Measurements from ENCODE around the gene LINGO4. TPM values are rescaled to one million over a fixed set of nuclear protein-coding genes. Genes with fewer than 3 reads are reported as not detected.

Gene LINGO4
- total RNA-seq, 1 experiment from 2014 or later, result not detected

DNA sequence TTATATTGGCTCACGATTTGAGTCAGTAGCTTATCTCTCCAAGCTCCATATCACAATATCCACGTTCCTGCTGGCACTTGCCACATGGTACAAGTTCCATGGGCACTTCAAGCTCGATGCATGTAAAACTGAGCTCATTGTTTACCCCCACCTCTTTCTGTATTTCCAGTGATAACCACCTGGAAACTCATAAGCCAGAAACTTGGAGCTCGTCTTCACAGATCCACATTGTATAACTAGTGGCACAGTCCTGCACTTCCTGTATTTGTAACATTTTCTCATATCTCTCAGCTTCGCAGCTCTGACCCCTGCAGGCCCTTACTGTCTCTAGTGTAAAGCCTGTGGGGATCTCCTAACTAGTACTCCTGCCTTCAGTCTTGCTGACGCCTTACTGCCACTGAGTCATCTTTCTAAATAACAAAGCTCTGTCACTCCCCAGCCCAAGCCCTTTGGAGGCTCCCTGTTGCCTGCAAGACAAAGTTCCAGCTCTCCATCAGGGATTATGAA lies 40.9 kb upstream of the LINGO4 start:
- no peaks in the 10 kb centered on the region for H3K9me3 Mint-ChIP-seq (ENCODE audit: unreplicated experiment)
- Histone ChIP-seq H3K36me3 (ENCODE audit: control insufficient read depth, insufficient read depth, low read length) (no peaks in the 10 kb centered on the region), H3K9me3 (no peaks in the 10 kb centered on the region), H3K4me3 (ENCODE audit: low read depth, low read length) (no peak overlapping the region), H3K4me1 (no peaks in the 10 kb centered on the region), H3K27me3 (replicated peaks; ENCODE audit: control insufficient read depth, insufficient read depth, low read length) (no peaks in the 10 kb centered on the region)
- no peaks in the 10 kb centered on the region for H3K36me3 Mint-ChIP-seq (ENCODE audit: insufficient read depth, unreplicated experiment)
- POLR2A ChIA-PET, result interaction anchor here (1.2 kb wide), 1 partner anchor 63 kb away, joined by 3 read pairs; no protein-coding TSS in a partner anchor
- no TSS peak for BruUV-seq (replicated peaks)
- H3K4me3 Mint-ChIP-seq (ENCODE audit: unreplicated experiment), result no peak overlapping the region
- intact Hi-C loops (cut with micrococcal nuclease; ENCODE audit: unreplicated experiment), result no loop called here
- CTCF ChIA-PET, result no interaction called here
- no peaks in the 10 kb centered on the region for H3K4me1 Mint-ChIP-seq (ENCODE audit: low read depth, unreplicated experiment)
- no peak for DNase-seq
- H3K27ac Mint-ChIP-seq (ENCODE audit: unreplicated experiment), result no peak overlapping the region
- H3K27me3 Mint-ChIP-seq (ENCODE audit: insufficient read depth, unreplicated experiment), result peaks cover 3% of the 10 kb centered on the region
- TF ChIP-seq, protein P1, sequence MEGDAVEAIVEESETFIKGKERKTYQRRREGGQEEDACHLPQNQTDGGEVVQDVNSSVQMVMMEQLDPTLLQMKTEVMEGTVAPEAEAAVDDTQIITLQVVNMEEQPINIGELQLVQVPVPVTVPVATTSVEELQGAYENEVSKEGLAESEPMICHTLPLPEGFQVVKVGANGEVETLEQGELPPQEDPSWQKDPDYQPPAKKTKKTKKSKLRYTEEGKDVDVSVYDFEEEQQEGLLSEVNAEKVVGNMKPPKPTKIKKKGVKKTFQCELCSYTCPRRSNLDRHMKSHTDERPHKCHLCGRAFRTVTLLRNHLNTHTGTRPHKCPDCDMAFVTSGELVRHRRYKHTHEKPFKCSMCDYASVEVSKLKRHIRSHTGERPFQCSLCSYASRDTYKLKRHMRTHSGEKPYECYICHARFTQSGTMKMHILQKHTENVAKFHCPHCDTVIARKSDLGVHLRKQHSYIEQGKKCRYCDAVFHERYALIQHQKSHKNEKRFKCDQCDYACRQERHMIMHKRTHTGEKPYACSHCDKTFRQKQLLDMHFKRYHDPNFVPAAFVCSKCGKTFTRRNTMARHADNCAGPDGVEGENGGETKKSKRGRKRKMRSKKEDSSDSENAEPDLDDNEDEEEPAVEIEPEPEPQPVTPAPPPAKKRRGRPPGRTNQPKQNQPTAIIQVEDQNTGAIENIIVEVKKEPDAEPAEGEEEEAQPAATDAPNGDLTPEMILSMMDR (IDR thresholded peaks at IDR 0.05; ENCODE audit: insufficient read depth in 1 of 2, low read depth in 1 of 2, low read length in 1 of 2, severe bottlenecking in 1 of 2, unreplicated experiment in 1 of 2), result peak in 1 of 2 experiments; percentile 20

DNA sequence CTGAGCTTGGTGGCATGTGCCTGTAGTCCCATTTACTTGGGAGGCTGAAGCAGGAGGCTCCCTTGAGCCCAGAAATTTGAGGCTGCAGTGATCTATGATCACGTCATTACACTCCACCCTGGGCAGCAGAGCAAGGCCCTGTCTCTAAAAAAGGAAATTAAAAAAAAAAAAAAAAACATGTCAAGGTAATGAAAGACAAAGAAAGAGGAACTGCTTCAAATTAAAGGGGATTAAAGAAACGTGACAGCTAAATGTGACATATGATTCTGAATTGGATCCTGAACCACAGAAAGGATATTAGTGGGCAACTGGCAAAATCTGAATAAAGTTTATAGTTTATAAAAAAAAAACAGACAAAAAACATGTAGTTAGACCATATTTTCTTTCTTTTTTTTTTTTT lies 38.2 kb upstream of the LINGO4 start:
- no peak overlapping the region for H3K4me3 Mint-ChIP-seq (ENCODE audit: unreplicated experiment)
- no peak for DNase-seq
- Histone ChIP-seq H3K4me3 (ENCODE audit: low read depth, low read length) (no peak overlapping the region), H3K27me3 (replicated peaks; ENCODE audit: control insufficient read depth, insufficient read depth, low read length) (no peaks in the 10 kb centered on the region), H3K36me3 (ENCODE audit: control insufficient read depth, insufficient read depth, low read length) (no peaks in the 10 kb centered on the region; the same call in 1 of the 2 replicates), H3K4me1 (no peaks in the 10 kb centered on the region; the same call in 1 of the 2 replicates), H3K9me3 (no peaks in the 10 kb centered on the region)
- peaks cover 8% of the 10 kb centered on the region for H3K36me3 Mint-ChIP-seq (ENCODE audit: insufficient read depth, unreplicated experiment)
- ChIA-PET CTCF (interaction anchor here (0.6 kb wide), 1 partner anchor 249 kb away, joined by 3 read pairs; no protein-coding TSS in a partner anchor), POLR2A (no interaction called here)
- intact Hi-C loops (cut with micrococcal nuclease; ENCODE audit: unreplicated experiment), result no loop called here
- TF ChIP-seq, protein P1 (IDR thresholded peaks at IDR 0.05; ENCODE audit: insufficient read depth in 1 of 2, low read depth in 1 of 2, low read length in 1 of 2, severe bottlenecking in 1 of 2, unreplicated experiment in 1 of 2), result no peak
- H3K4me1 Mint-ChIP-seq (ENCODE audit: low read depth, unreplicated experiment), result peaks cover 7% of the 10 kb centered on the region
- H3K9me3 Mint-ChIP-seq (ENCODE audit: unreplicated experiment), result no peaks in the 10 kb centered on the region
- BruUV-seq (replicated peaks), result no TSS peak
- no peak overlapping the region for H3K27ac Mint-ChIP-seq (ENCODE audit: unreplicated experiment)
- peaks cover 3% of the 10 kb centered on the region for H3K27me3 Mint-ChIP-seq (ENCODE audit: insufficient read depth, unreplicated experiment)

GRCh38 chr1:151841141-151841540 lies 35.9 kb upstream of the LINGO4 start:
- no peak overlapping the region for H3K27ac Mint-ChIP-seq (ENCODE audit: unreplicated experiment)
- TF ChIP-seq, protein P1 (IDR thresholded peaks at IDR 0.05; ENCODE audit: insufficient read depth in 1 of 2, low read depth in 1 of 2, low read length in 1 of 2, severe bottlenecking in 1 of 2, unreplicated experiment in 1 of 2), result no peak
- Histone ChIP-seq H3K9me3 (no peaks in the 10 kb centered on the region), H3K4me1 (peaks cover 7% of the 10 kb centered on the region), H3K4me3 (ENCODE audit: low read depth, low read length) (no peak overlapping the region), H3K27me3 (replicated peaks; ENCODE audit: control insufficient read depth, insufficient read depth, low read length) (no peaks in the 10 kb centered on the region), H3K36me3 (ENCODE audit: control insufficient read depth, insufficient read depth, low read length) (no peaks in the 10 kb centered on the region; the same call in 1 of the 2 replicates)
- peaks cover 15% of the 10 kb centered on the region for H3K36me3 Mint-ChIP-seq (ENCODE audit: insufficient read depth, unreplicated experiment)
- DNase-seq, result no peak
- H3K4me1 Mint-ChIP-seq (ENCODE audit: low read depth, unreplicated experiment), result peaks cover 19% of the 10 kb centered on the region
- H3K27me3 Mint-ChIP-seq (ENCODE audit: insufficient read depth, unreplicated experiment), result peaks cover 3% of the 10 kb centered on the region
- intact Hi-C loops (cut with micrococcal nuclease; ENCODE audit: unreplicated experiment), result no loop called here
- BruUV-seq (replicated peaks), result no TSS peak
- ChIA-PET POLR2A (no interaction called here), CTCF (no interaction called here)
- H3K4me3 Mint-ChIP-seq (ENCODE audit: unreplicated experiment), result peak overlapping the region; percentile 93
- no peaks in the 10 kb centered on the region for H3K9me3 Mint-ChIP-seq (ENCODE audit: unreplicated experiment)
